Testis (tissue), 5 donors: ENCODE data around the gene GRIA4. TPM values are rescaled to one million over a fixed set of nuclear protein-coding genes. Genes with fewer than 3 reads are reported as not detected.

ENCODE experiments used
- DNase-seq: peaks from one replicate; pipeline ENCODE4 v3.0.0-alpha.2; 2019
- H3K27ac ChIP-seq, 2 donors: fragments of 200-600 bp; sonication (generic); one replicate each; pipeline ENCODE4 v1.5.1; 2019
- H3K27me3 ChIP-seq: fragments of 200-600 bp; sonication (generic); one replicate; pipeline ENCODE4 v1.5.1; 2019
- H3K36me3 ChIP-seq: fragments of 200-600 bp; sonication (generic); one replicate; pipeline ENCODE4 v1.5.1; 2017; ENCODE audit warnings: low read depth; ENCODE audit errors: missing control alignments
- H3K4me1 ChIP-seq: fragments of 200-600 bp; sonication (generic); one replicate; pipeline ENCODE4 v1.5.1; 2019
- H3K4me3 ChIP-seq, 2 donors: fragments of 200-600 bp; sonication (generic); one replicate each; pipeline ENCODE4 v1.5.1; 2017 to 2019
- H3K9me3 ChIP-seq: fragments of 200-600 bp; sonication (generic); one replicate; pipeline ENCODE4 v1.5.1; 2017
- POLR2A ChIP-seq: fragments of 450-650 bp; IDR thresholded peaks from one replicate; pipeline ENCODE4 v1.6.1; 2017; ENCODE audit warnings: antibody characterized with exemption, mild to moderate bottlenecking, moderate library complexity
- WGBS, 2 donors: methylation state at CpG; one replicate each; pipeline ENCODE4 v1.1.5; 2018; 5-methylcytosine and 5-hydroxymethylcytosine counted together
- intact Hi-C: fragments of 100-400 bp; cut with DNase I; formaldehyde crosslinking; loops from one replicate; pipeline ENCODE4 v1.15.1; 2023; ENCODE audit warnings: low total_unique reads
- long read RNA-seq, 2 donors: transcript quantifications; one replicate each; lab custom pipeline, GENCODE V29; 2026
- polyA plus RNA-seq: library from polyadenylated mRNA; stranded (reverse); fragments of 350-450 nt; fragmentation: Illumina TruSeq; extraction: RNeasy Lipid Tissue Mini Kit (QIAGEN cat#74804); gene quantifications from one replicate; pipeline ENCODE4 v1.2.3, GENCODE V29; 2014; ENCODE audit warnings: low read depth, low replicate concordance; ENCODE audit not compliant: insufficient read depth
- total RNA-seq, 2 donors: library from RNA; depleted of rRNA; stranded (reverse); fragments of >200 nt; gene quantifications; one replicate each; pipeline ENCODE4 v1.2.3, GENCODE V29; 2016
- TF ChIP-seq, protein P1 (sequence below), 3 experiments: fragments of 450-650 bp in 2 of 3; fragments of 200-600 bp in 1 of 3; sonication (generic) in 1 of 3; IDR thresholded peaks; one replicate each; pipeline ENCODE4 v1.5.1; 2016 to 2019; ENCODE audit warnings: antibody characterized with exemption in 3 of 3, mild to moderate bottlenecking in 2 of 3, moderate library complexity in 1 of 3

Gene GRIA4
- 1 to 10 TPM in 1 of 2 donors, under 1 TPM in 1; 0.08 to 1.1 TPM for total RNA-seq
- 0.18 TPM for polyA plus RNA-seq
- long read RNA-seq, donor 1, partial matches to known transcripts: 0 of 1 reads
- long read RNA-seq, donor 1, other reads (novel, unspliced or antisense): 0 of 1 reads
- long read RNA-seq, donor 2: 0 reads

DNA sequence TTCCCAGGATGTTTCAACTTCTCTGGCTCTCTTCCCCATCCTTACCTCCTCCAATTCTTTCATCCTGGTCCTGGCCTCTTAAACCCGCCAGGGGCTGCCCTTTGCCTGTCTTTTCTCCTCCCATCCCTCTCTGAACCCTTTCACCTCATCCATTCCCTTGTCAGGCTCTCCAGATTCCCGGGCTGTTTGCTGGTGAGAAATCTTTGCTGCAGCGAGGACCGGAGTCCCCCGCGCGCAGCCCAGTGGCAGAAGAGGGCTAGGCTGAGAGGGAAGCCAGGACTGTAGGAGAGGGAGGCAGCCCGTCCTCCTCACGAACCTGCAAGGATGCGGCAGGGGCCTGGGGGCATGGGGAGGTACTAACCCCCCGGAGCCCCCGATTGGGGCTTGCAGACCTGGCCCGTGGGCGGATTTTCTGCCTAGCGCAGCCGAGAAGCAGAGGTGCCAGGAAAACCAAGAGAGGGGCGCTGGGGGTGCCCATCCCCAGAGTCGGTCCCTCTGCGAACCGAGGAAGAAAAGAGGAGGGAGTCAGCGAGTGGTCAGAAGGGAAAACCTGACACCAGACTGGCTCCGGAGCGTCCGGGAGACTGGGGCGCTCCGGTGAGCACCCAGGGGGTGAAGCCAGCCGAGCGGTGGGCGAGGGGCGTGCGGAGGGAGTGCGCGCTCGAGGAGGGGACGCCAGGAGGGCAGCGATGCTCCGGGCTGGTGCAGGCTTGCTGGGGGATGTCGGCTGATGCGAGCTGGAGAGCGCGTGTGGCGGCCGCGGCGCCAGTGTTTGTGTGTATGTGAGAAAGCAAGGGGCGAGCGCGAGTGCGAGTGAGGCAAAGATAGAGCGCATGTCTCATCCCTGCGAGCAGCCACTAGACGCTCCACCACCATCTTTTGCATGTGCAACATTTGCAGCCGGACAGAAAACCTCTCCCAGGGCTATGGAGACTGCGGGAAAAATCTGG lies at the start of gene GRIA4:
TSS of gene GRIA4 (plus strand) at position 242 of the 950 bp plus-strand sequence. CDS start 925 bp downstream, outside the sequence.
- WGBS, 2 donors: 0 to 1% methylated on average over 29 to 54 of the region's 54 CpGs
- DNase-seq: peak; percentile 64
- Histone ChIP-seq H3K27me3 (no peaks in the 10 kb centered on the region), H3K9me3 (no peaks in the 10 kb centered on the region), H3K4me3 (peak within 1 kb of the TSS in 1 of 2 donors; percentile 30), H3K36me3 (no peaks in the 10 kb centered on the region), H3K4me1 (peaks cover 11% of the 10 kb centered on the region), H3K27ac (no peak within 1 kb of the TSS)
- intact Hi-C loops: no loop called here
- TF ChIP-seq POLR2A: no peak
- TF ChIP-seq, protein P1, sequence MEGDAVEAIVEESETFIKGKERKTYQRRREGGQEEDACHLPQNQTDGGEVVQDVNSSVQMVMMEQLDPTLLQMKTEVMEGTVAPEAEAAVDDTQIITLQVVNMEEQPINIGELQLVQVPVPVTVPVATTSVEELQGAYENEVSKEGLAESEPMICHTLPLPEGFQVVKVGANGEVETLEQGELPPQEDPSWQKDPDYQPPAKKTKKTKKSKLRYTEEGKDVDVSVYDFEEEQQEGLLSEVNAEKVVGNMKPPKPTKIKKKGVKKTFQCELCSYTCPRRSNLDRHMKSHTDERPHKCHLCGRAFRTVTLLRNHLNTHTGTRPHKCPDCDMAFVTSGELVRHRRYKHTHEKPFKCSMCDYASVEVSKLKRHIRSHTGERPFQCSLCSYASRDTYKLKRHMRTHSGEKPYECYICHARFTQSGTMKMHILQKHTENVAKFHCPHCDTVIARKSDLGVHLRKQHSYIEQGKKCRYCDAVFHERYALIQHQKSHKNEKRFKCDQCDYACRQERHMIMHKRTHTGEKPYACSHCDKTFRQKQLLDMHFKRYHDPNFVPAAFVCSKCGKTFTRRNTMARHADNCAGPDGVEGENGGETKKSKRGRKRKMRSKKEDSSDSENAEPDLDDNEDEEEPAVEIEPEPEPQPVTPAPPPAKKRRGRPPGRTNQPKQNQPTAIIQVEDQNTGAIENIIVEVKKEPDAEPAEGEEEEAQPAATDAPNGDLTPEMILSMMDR (IDR thresholded peaks at IDR 0.05): no peak

DNA sequence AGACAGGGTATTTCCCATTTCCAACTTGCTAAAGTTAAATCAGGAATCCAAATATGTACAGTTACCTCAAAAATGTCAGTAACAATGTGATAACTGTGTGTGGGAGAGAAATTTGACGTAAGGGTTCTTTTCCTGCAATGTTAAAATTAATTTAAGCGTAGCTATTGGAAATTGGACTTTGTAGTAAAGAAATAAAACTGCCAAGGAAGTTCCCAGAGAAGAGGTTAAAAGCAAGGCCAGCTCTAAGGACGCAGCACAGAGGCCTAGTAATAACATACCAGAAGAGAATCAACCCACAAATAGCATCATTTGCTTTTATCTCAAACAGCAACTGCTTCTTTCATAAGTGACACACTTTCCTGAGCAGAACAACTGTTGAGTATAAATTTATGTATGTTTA lies 36.8 kb upstream of the GRIA4 start:
- no peak for DNase-seq
- no peak overlapping the region for H3K27ac ChIP-seq
- no peaks in the 10 kb centered on the region for H3K27me3 ChIP-seq
- WGBS, 2 donors: 45 to 48% methylated on average over 3 of the region's 3 CpGs
- no peaks in the 10 kb centered on the region for H3K4me1 ChIP-seq
- no peaks in the 10 kb centered on the region for H3K36me3 ChIP-seq
- H3K9me3 ChIP-seq: no peaks in the 10 kb centered on the region
- no peak overlapping the region for H3K4me3 ChIP-seq
- intact Hi-C loops: no loop called here
- TF ChIP-seq POLR2A: no peak
- TF ChIP-seq, protein P1 (IDR thresholded peaks at IDR 0.05): no peak

GRCh38 chr11:105574974-105575373 lies 34.9 kb upstream of the GRIA4 start:
- no peaks in the 10 kb centered on the region for H3K9me3 ChIP-seq
- 89 to 92% methylated on average over 3 of the region's 3 CpGs for WGBS, 2 donors
- H3K4me3 ChIP-seq: no peak overlapping the region
- no peaks in the 10 kb centered on the region for H3K4me1 ChIP-seq
- TF ChIP-seq, protein P1 (IDR thresholded peaks at IDR 0.05): no peak
- TF ChIP-seq POLR2A: no peak
- no peak for DNase-seq
- no peaks in the 10 kb centered on the region for H3K27me3 ChIP-seq
- no peaks in the 10 kb centered on the region for H3K36me3 ChIP-seq
- intact Hi-C loops: no loop called here
- H3K27ac ChIP-seq: no peak overlapping the region

GRCh38 chr11:105577641-105578040 lies 32.2 kb upstream of the GRIA4 start:
- Histone ChIP-seq H3K27me3 (no peaks in the 10 kb centered on the region), H3K36me3 (no peaks in the 10 kb centered on the region), H3K27ac (no peak overlapping the region), H3K4me1 (no peaks in the 10 kb centered on the region), H3K4me3 (no peak overlapping the region), H3K9me3 (no peaks in the 10 kb centered on the region)
- intact Hi-C loops: no loop called here
- TF ChIP-seq, protein P1 (IDR thresholded peaks at IDR 0.05): no peak
- TF ChIP-seq POLR2A: no peak
- 84 to 89% methylated on average over 2 of the region's 2 CpGs for WGBS, 2 donors
- DNase-seq: no peak
